Activated CD8-positive, alpha-beta memory T cell treated with anti-CD3 and anti-CD28 coated beads, Interleukin-2, amount 10 ng/mL, durations not matched to agents 7 days and 5 days (primary cell): Measurements from ENCODE around the gene PDZRN4. TPM values are rescaled to one million over a fixed set of nuclear protein-coding genes. Genes with fewer than 3 reads are reported as not detected.

Experiments
- ATAC-seq: fragments of 150-1000 bp; cut with Tn5 transposase; one replicate; pipeline ENCODE4 v1.10.0; 2021; ENCODE audit warnings: moderate library complexity
- CTCF ChIA-PET: fragments of 350-600 bp; sonication (Branson Sonifier 250); formaldehyde crosslinking; loops from one replicate; lab custom pipeline; 2021; ENCODE audit warnings: antibody characterized with exemption; lab: Charles Lee
- DNase-seq: peaks from one replicate; pipeline ENCODE4 v3.0.0-alpha.2; 2020
- H3K27ac Mint-ChIP-seq: one replicate; pipeline ENCODE4 v1.8.0; 2021; ENCODE audit warnings: mild to moderate bottlenecking, mixed read lengths
- H3K27me3 Mint-ChIP-seq: one replicate; pipeline ENCODE4 v1.8.0; 2021; ENCODE audit warnings: mixed read lengths
- H3K36me3 Mint-ChIP-seq: one replicate; pipeline ENCODE4 v1.8.0; 2021; ENCODE audit warnings: mild to moderate bottlenecking, mixed read lengths
- H3K4me1 Mint-ChIP-seq: one replicate; pipeline ENCODE4 v1.8.0; 2021; ENCODE audit warnings: mixed read lengths
- H3K4me3 Mint-ChIP-seq: one replicate; pipeline ENCODE4 v1.8.0; 2021; ENCODE audit warnings: mild to moderate bottlenecking, moderate library complexity, mixed read lengths
- H3K9me3 Mint-ChIP-seq: one replicate; pipeline ENCODE4 v1.8.0; 2022; ENCODE audit warnings: low read depth, mixed read lengths
- total RNA-seq, 2 experiments: library from RNA; stranded (reverse); gene quantifications; one replicate each; pipeline ENCODE4 v1.2.3, GENCODE V29; 2021

PDZRN4 gene
- total RNA-seq, 2 experiments from 2014 or later: not detected

DNA sequence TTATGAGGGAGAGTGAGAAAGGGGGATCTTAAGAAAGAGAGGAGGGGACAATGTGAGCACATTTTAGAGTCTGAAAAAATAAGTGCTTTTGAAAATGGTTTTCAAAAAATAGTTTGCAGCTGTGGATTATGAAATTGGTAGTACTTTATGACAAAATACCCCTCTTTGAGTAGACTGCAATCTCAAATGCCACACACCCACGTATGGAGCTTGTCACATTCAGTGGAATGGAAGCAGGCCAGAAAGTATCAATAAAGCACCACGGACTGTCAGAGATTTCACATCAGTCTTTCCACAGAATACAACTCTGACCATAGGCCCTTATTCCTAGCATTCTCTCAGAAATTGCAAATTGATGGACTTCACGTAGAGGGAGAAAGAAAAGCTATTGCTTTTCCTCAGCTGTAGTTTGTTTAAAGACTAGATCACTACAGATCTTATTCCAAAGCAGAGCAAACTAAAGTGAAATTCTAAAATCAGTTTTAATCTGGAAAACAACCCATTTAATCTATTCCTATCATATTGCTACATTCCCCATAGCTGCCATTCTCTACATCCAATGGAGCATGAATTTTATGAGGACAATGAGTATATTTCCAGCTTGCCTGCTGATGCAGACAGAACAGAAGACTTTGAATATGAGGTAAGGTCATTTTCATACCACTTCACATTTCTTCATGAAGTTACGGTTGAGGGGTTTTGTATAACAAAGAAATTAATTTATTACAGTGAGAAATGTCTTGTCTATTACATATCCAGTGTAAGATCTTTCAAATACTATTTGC, 321.3 kb downstream of the PDZRN4 start:
- H3K36me3 Mint-ChIP-seq: no peaks in the 10 kb centered on the region
- H3K27me3 Mint-ChIP-seq: peaks cover 11% of the 10 kb centered on the region
- no peak for DNase-seq
- ATAC-seq: no peak
- CTCF ChIA-PET: no interaction called here
- no peaks in the 10 kb centered on the region for H3K4me1 Mint-ChIP-seq
- no peaks in the 10 kb centered on the region for H3K9me3 Mint-ChIP-seq
- no peak overlapping the region for H3K4me3 Mint-ChIP-seq
- no peak overlapping the region for H3K27ac Mint-ChIP-seq

DNA sequence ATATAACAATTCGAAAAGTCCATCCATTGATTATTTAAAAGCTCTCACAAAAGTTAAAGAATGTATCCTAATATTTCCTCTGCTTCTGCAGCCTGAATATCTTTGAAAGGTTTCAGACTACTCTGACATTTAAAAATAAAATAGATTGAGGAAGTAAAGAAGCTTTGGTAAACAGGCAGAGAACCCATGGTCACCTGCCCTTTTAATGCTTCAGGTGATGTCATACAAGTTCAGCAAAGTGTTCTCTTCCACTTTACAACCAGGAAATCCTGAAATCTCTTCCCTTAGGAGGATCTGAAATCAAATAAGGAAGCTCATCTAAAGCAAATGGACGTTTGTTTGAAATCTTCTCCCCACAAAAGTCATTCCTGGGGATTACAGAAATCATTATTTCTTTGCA, 322.4 kb downstream of the PDZRN4 start:
- DNase-seq: no peak
- no peaks in the 10 kb centered on the region for H3K36me3 Mint-ChIP-seq
- H3K4me1 Mint-ChIP-seq: no peaks in the 10 kb centered on the region
- peaks cover 10% of the 10 kb centered on the region for H3K27me3 Mint-ChIP-seq
- CTCF ChIA-PET: no interaction called here
- no peak for ATAC-seq
- no peaks in the 10 kb centered on the region for H3K9me3 Mint-ChIP-seq
- no peak overlapping the region for H3K4me3 Mint-ChIP-seq
- no peak overlapping the region for H3K27ac Mint-ChIP-seq

DNA sequence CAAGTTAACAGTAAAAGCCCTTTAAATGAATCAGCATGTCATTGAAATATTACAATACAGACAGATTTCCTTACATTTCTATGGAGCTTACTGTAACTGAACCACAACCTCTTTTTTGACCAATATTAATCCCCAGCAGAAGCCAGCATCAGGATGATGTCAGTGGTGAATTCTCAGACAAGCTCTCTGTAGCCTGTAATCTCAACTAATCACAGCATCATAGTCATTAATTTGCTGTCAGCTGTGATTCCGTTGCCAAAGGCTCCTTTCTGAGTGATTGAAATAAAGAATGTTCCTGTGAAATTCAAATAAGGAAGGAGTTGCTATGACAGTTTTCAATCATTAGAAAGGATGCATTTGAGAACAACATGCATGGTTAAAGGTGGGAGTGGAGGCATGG, 323.1 kb downstream of the PDZRN4 start:
- H3K9me3 Mint-ChIP-seq: no peaks in the 10 kb centered on the region
- peaks cover 10% of the 10 kb centered on the region for H3K27me3 Mint-ChIP-seq
- H3K27ac Mint-ChIP-seq: no peak overlapping the region
- H3K4me3 Mint-ChIP-seq: no peak overlapping the region
- CTCF ChIA-PET: no interaction called here
- DNase-seq (no peak), ATAC-seq (no peak)
- H3K4me1 Mint-ChIP-seq: no peaks in the 10 kb centered on the region
- no peaks in the 10 kb centered on the region for H3K36me3 Mint-ChIP-seq

DNA sequence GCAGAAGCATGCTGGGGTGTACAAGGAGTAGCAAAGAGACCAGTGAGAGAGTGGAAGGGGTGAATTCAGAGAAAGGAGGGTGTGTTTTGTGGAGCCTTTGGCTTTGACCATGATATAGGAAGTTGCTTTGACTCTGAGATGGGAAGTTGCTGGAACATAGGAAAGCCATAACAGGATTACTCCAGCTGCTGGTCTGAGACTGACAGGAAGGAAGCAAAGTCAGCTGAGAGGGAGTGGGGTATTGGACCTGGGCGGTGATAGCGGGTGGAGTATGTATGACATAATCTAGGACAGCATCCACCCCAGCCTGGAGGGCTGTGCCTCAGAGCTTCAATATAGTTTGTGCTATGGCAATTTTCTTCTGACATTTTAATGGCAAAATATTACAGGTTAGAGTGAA, 324.4 kb downstream of the PDZRN4 start:
- no peak for ATAC-seq
- Mint-ChIP-seq H3K4me1 (no peaks in the 10 kb centered on the region), H3K27ac (no peak overlapping the region), H3K9me3 (no peaks in the 10 kb centered on the region), H3K27me3 (peaks cover 6% of the 10 kb centered on the region), H3K36me3 (no peaks in the 10 kb centered on the region), H3K4me3 (no peak overlapping the region)
- CTCF ChIA-PET: no interaction called here
- DNase-seq: no peak

DNA sequence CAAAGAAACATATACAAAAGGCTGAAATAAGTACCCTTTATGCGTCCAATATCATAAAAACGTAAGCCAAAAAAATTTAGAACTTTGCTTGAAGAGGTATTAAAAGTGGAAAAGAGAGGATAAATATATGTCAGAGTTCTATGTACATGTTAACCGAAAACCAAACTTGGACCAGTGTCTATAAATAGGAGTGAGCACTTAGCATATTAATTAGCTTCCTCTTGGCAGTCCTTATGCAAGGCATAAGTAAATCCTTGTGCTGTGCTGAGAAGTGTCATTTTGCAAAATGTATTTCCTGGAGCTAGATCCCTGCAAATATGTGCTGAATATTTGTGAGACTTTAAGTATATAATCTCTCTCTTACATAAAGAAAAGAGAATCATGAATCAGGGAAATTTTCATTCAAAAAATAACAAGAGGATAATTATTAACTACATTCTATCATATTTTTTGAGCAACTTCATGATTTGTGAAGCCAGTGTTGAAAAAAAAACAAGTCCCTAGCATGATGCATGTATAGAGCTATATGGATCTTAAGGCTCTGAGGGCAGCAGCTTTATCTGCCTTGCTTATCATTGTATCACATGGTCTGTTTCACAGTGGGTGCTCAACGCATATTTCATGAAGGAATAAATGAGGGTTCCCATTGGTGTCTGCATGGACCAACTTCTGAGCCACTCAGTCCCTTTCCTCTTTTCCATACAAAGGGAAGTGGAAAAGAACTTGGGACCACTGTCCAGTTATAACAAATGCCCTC, 326.1 kb downstream of the PDZRN4 start:
- Mint-ChIP-seq H3K27me3 (peaks cover 6% of the 10 kb centered on the region), H3K36me3 (no peaks in the 10 kb centered on the region), H3K4me3 (no peak overlapping the region), H3K4me1 (no peaks in the 10 kb centered on the region), H3K27ac (no peak overlapping the region), H3K9me3 (no peaks in the 10 kb centered on the region)
- no peak for DNase-seq
- CTCF ChIA-PET: no interaction called here
- ATAC-seq: no peak

DNA sequence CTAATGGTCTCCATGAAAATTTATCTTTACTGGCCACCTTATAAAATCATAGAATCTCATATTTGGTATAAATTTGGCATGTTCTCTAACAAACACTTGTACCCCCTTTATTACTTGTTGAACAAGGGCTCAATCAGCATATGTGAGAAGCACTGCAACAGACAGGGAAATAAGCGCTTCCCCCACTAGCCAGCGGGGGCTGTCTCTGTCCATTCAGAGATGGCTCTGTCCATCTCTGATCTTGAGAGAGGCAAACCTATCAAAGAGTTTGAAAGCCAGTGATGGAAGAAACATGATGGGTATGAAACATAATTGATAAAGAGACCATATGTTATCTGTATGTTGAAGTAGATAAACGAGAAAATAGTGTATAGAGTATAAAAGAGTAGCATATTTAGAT, 326.8 kb downstream of the PDZRN4 start:
- no peak for DNase-seq

DNA sequence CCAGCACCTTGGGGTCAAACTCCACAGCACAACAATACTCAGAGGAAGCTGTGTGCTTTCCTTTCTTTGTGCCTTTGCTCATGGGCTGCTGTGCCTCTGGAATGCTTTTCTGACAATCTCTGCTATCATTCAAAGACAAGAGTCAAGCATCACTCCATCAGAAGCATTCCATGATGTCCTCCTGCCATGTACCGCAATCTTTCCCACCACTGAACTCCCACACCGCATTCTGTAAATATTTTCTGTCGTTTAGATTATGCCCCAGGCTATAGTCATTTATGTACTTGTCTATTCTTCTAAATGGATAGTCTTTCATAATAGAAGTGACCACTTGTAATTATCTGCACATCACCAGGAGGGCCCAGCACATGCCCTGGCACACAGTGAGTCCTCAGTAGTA, 327.8 kb downstream of the PDZRN4 start:
- CTCF ChIA-PET: no interaction called here
- Mint-ChIP-seq H3K36me3 (no peaks in the 10 kb centered on the region), H3K4me3 (no peak overlapping the region), H3K27ac (no peak overlapping the region), H3K27me3 (peaks cover 6% of the 10 kb centered on the region), H3K4me1 (no peaks in the 10 kb centered on the region), H3K9me3 (no peaks in the 10 kb centered on the region)
- DNase-seq (no peak), ATAC-seq (no peak)

More for the DNA sequence above, 326.8 kb downstream of the PDZRN4 start:
- no peak overlapping the region for H3K27ac Mint-ChIP-seq
- peaks cover 6% of the 10 kb centered on the region for H3K27me3 Mint-ChIP-seq
- H3K4me3 Mint-ChIP-seq: no peak overlapping the region
- H3K9me3 Mint-ChIP-seq: no peaks in the 10 kb centered on the region
- H3K4me1 Mint-ChIP-seq: no peaks in the 10 kb centered on the region
- no peaks in the 10 kb centered on the region for H3K36me3 Mint-ChIP-seq
- no peak for ATAC-seq
- CTCF ChIA-PET: no interaction called here

DNA sequence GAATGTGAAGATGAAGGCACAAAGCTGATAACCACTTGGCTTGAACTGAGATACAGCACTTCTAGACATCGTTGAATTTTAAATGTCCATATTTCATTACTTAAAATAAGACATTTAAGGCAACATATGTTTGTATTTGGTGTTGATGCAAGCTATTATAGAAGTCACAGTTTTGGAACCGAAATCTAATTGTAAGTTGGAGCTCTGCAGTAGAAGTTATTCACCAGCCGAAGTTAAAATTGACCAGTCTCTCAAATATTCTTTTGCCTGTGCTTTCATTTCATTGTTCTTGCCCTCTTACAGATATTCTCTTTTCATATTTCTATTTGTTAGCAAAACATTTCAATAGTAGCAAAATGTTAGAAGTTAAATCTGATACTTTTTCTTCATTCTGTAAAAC, 332.7 kb downstream of the PDZRN4 start:
- no peak overlapping the region for H3K4me3 Mint-ChIP-seq
- no peak for ATAC-seq

DNA sequence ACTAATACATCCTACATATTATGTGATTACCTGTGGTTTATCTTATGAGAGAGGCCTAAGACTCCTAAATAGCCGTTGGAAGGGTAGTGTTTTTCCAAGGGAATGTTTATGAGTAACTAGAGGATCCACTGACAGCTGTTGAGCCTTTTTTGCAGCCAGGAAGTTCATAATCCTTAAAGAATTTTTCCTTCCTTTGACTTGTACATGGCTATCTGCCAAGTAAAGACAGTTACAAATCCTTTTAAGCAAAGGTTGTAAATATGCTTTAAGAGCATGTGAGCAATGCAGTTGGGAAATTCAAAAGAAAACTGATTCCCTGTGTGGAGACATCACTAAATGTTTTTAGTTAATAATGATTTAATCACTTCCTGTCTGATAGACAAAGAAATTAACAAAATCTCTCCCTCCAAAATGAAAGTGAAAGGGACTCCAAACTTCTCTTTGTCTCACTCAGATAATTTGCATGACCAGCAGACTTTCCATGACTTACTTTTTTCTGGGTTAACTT, 333.8 kb downstream of the PDZRN4 start:
- CTCF ChIA-PET: no interaction called here
- ATAC-seq (peak; percentile 16), DNase-seq (no peak)
- Mint-ChIP-seq H3K36me3 (no peaks in the 10 kb centered on the region), H3K9me3 (no peaks in the 10 kb centered on the region), H3K27ac (peak overlapping the region; percentile 11), H3K4me3 (no peak overlapping the region), H3K4me1 (peaks cover 3% of the 10 kb centered on the region), H3K27me3 (peaks cover 2% of the 10 kb centered on the region)

More for the DNA sequence above, 332.7 kb downstream of the PDZRN4 start:
- CTCF ChIA-PET: no interaction called here
- Mint-ChIP-seq H3K36me3 (no peaks in the 10 kb centered on the region), H3K9me3 (no peaks in the 10 kb centered on the region), H3K27ac (no peak overlapping the region), H3K4me1 (peaks cover 3% of the 10 kb centered on the region), H3K27me3 (no peaks in the 10 kb centered on the region)
- no peak for DNase-seq

DNA sequence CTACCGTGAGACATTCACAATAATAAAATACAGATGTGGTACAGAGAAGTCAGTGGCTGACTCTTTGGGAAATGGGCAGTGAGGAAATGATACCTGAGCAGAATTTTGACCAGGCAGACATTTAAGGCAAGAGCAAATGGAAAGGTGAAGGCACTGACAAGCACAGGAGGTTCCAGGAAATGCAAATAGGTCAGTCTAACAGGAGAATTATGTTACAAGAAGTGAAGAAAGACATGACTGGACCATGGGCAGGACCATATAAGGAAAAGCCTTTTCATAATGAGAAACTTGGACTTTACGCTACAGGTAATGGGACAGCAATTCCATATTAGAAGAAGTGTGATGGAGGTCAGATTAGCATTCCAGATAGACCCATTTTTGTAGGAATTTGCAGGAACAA, 338.9 kb downstream of the PDZRN4 start:
- DNase-seq (no peak), ATAC-seq (no peak)
- peaks cover 3% of the 10 kb centered on the region for H3K4me1 Mint-ChIP-seq
- H3K27ac Mint-ChIP-seq: no peak overlapping the region
- peaks cover 3% of the 10 kb centered on the region for H3K27me3 Mint-ChIP-seq
- no peaks in the 10 kb centered on the region for H3K36me3 Mint-ChIP-seq
- CTCF ChIA-PET: no interaction called here
- no peak overlapping the region for H3K4me3 Mint-ChIP-seq
- no peaks in the 10 kb centered on the region for H3K9me3 Mint-ChIP-seq

DNA sequence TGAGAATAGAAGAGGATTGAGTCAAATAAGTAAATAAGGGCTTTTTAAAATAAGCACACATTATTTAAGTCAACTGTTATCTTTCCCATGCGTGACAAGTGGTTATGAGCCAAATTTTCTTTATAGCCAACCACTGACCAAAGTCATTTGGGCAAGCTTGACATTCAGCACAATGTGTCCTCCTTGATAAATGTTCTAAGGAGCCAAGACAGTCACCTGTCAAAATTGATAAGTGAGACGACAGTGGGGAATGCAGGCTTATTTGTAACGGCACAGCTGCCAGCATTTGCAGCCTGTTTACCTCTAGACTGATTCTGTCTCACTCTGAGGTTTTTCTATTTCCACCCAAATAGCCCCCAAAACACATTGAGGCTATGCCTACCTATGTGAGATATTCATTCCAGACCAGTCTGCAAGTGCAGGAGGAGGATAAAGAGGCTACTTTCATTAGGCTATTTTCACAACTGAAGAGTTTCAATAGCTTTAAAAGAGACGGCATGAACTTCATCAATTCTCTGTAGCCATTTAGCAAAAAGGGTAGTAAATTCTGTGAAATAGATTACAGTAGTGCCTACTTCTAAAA, 339.5 kb downstream of the PDZRN4 start:
- no peak for DNase-seq
- CTCF ChIA-PET: no interaction called here
- Mint-ChIP-seq H3K27ac (no peak overlapping the region), H3K36me3 (no peaks in the 10 kb centered on the region), H3K9me3 (no peaks in the 10 kb centered on the region), H3K27me3 (peaks cover 3% of the 10 kb centered on the region), H3K4me3 (no peak overlapping the region), H3K4me1 (no peaks in the 10 kb centered on the region)
- ATAC-seq: no peak

DNA sequence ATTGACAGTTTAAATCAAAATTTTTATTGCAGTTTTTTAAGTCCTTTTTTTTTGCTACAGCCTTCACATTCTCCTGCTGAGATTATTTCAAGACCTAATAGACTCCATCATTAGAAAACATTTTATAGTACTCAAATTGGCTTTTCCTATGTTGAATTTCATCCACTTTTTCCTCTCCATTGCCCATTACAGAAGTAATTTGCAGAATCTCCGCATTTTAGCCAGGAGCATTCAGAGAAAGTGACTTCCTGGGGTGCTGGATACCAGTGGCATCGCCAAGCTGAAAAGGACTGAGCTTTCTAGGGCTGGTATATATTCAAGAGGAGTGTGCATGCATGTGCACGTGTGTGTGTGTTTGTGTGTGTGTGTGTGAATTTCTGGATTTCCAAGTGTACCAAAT, 340.8 kb downstream of the PDZRN4 start:
- DNase-seq (no peak), ATAC-seq (no peak)
- H3K27ac Mint-ChIP-seq: no peak overlapping the region
- peaks cover 3% of the 10 kb centered on the region for H3K27me3 Mint-ChIP-seq
- H3K4me3 Mint-ChIP-seq: no peak overlapping the region
- H3K9me3 Mint-ChIP-seq: no peaks in the 10 kb centered on the region
- CTCF ChIA-PET: no interaction called here
- no peaks in the 10 kb centered on the region for H3K36me3 Mint-ChIP-seq
- H3K4me1 Mint-ChIP-seq: no peaks in the 10 kb centered on the region

DNA sequence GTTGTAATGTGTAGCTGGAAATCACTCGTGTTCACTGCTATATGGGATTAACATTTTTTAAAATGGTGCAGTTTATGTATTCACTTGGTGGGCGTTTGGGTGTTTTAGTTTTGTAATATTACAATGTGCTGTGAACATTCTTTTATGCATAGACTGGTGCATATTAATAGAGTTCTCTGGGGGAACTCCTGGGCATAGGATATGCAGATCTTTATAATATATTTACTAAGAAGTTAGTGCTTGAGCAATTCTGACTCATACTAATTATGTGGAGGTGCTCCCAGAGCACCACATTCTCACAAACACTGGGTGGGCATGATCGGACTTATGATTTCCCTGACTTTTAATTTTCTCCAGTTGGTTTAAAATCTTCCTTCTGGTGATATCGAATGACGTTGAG, 342.3 kb downstream of the PDZRN4 start:
- DNase-seq: no peak
- no peaks in the 10 kb centered on the region for H3K4me1 Mint-ChIP-seq
- peaks cover 5% of the 10 kb centered on the region for H3K27me3 Mint-ChIP-seq
- no peaks in the 10 kb centered on the region for H3K36me3 Mint-ChIP-seq
- CTCF ChIA-PET: no interaction called here
- no peak for ATAC-seq
- no peak overlapping the region for H3K27ac Mint-ChIP-seq
- no peaks in the 10 kb centered on the region for H3K9me3 Mint-ChIP-seq
- H3K4me3 Mint-ChIP-seq: no peak overlapping the region
